Tibial nerve (tissue), 4 donors: ENCODE measurements around the gene RACK1. TPM values are rescaled to one million over a fixed set of nuclear protein-coding genes. Genes with fewer than 3 reads are reported as not detected.
"Not testable (repeated sequence)": the region's sequence is repeated elsewhere in the genome, so short reads cannot be mapped to it uniquely, and the experiment has no call there.

ENCODE experiments used
- DNase-seq, 2 donors: peaks; one replicate each; pipeline ENCODE4 v3.0.0-alpha.2; 2019; ENCODE audit warnings: low spot score in 2 of 2
- H3K27ac ChIP-seq, 4 donors: fragments of 200-600 bp; sonication (generic) in 3 of 4; one replicate each; pipeline ENCODE4 v1.5.1; 2017 to 2019; ENCODE audit warnings: mild to moderate bottlenecking in 1 of 4
- H3K27me3 ChIP-seq, 2 donors: fragments of 200-600 bp; sonication (generic) in 1 of 2; one replicate each; pipeline versions ENCODE4 v1.5.1 to v1.6.0; 2017 to 2019
- H3K36me3 ChIP-seq, 3 donors: fragments of 200-600 bp; sonication (generic); one replicate each; pipeline ENCODE4 v1.5.1; 2018 to 2019
- H3K4me1 ChIP-seq, 4 donors: fragments of 200-600 bp; sonication (generic) in 3 of 4; one replicate each; pipeline ENCODE4 v1.5.1; 2017 to 2019
- H3K4me3 ChIP-seq, 4 donors: fragments of 200-600 bp; sonication (generic) in 3 of 4; one replicate each; pipeline ENCODE4 v1.5.1; 2017 to 2019; ENCODE audit warnings: mild to moderate bottlenecking in 1 of 4, moderate library complexity in 1 of 4
- H3K9me3 ChIP-seq, 4 donors: fragments of 200-600 bp; sonication (generic) in 3 of 4; one replicate each; pipeline ENCODE4 v1.5.1; 2017 to 2019
- EP300 ChIP-seq, 2 donors: sonication (generic); formaldehyde crosslinking; IDR thresholded peaks; one replicate each; pipeline ENCODE4 v1.6.1; 2017; ENCODE audit warnings: antibody characterized with exemption in 2 of 2, mild to moderate bottlenecking in 1 of 2
- POLR2A ChIP-seq, 2 donors: fragments of 450-650 bp; IDR thresholded peaks; one replicate each; pipeline ENCODE4 v1.6.1; 2017; ENCODE audit warnings: antibody characterized with exemption in 2 of 2, mild to moderate bottlenecking in 2 of 2, moderate library complexity in 2 of 2
- WGBS, 2 donors: methylation state at CpG; one replicate each; pipeline ENCODE4 v1.1.5; 2018; 5-methylcytosine and 5-hydroxymethylcytosine counted together
- total RNA-seq, 4 donors: library from RNA; depleted of rRNA; stranded (reverse); fragments of >200 nt; gene quantifications; one replicate each; pipeline ENCODE4 v1.1.0, GENCODE V29; 2016
- TF ChIP-seq, protein P1 (sequence below), 5 experiments: fragments of 200-600 bp in 3 of 5; fragments of 450-650 bp in 2 of 5; sonication (generic) in 3 of 5; IDR thresholded peaks; one replicate each; pipeline ENCODE4 v1.5.1; 2016 to 2019; ENCODE audit warnings: antibody characterized with exemption in 5 of 5, mild to moderate bottlenecking in 3 of 5, moderate library complexity in 2 of 5

The RACK1 gene
- total RNA-seq, 4 donors from 2014 or later: 1,722 to 2,174 (median 1,870) TPM

GRCh38 chr5:181271081-181271480, 27.4 kb upstream of the RACK1 start:
- H3K27ac ChIP-seq: no peak overlapping the region
- H3K4me1 ChIP-seq: no peaks in the 10 kb centered on the region
- H3K9me3 ChIP-seq: no peaks in the 10 kb centered on the region
- no peak overlapping the region for H3K4me3 ChIP-seq
- DNase-seq: peak in 1 of 2 donors; percentile 1
- WGBS, 2 donors: 89 to 91% methylated on average over 3 of the region's 3 CpGs
- no peaks in the 10 kb centered on the region for H3K27me3 ChIP-seq
- peaks cover 0 to 20% (median 0%) of the 10 kb centered on the region in 3 donors for H3K36me3 ChIP-seq
- TF ChIP-seq, protein P1, sequence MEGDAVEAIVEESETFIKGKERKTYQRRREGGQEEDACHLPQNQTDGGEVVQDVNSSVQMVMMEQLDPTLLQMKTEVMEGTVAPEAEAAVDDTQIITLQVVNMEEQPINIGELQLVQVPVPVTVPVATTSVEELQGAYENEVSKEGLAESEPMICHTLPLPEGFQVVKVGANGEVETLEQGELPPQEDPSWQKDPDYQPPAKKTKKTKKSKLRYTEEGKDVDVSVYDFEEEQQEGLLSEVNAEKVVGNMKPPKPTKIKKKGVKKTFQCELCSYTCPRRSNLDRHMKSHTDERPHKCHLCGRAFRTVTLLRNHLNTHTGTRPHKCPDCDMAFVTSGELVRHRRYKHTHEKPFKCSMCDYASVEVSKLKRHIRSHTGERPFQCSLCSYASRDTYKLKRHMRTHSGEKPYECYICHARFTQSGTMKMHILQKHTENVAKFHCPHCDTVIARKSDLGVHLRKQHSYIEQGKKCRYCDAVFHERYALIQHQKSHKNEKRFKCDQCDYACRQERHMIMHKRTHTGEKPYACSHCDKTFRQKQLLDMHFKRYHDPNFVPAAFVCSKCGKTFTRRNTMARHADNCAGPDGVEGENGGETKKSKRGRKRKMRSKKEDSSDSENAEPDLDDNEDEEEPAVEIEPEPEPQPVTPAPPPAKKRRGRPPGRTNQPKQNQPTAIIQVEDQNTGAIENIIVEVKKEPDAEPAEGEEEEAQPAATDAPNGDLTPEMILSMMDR (IDR thresholded peaks at IDR 0.05): no peak
- no peak for TF ChIP-seq EP300 (IDR thresholded peaks at IDR 0.05)
- TF ChIP-seq POLR2A (IDR thresholded peaks at IDR 0.05): no peak

GRCh38 chr5:181267907-181268306, 24.2 kb upstream of the RACK1 start:
- not testable (repeated sequence) for DNase-seq
- H3K36me3 ChIP-seq: peaks cover 0 to 34% (median 0%) of the 10 kb centered on the region in 3 donors
- 73 to 79% methylated on average over 12 of the region's 12 CpGs for WGBS, 2 donors

GRCh38 chr5:181267291-181267904, 23.7 kb upstream of the RACK1 start:
- Histone ChIP-seq H3K4me1 (peaks cover 0 to 15% (median 4%) of the 10 kb centered on the region in 4 donors), H3K36me3 (peaks cover 0 to 29% (median 0%) of the 10 kb centered on the region in 3 donors)
- 56 to 60% methylated on average over 8 of the region's 8 CpGs for whole genome bisulfite sequencing, 2 donors
- DNase-seq, H3K27ac ChIP-seq, H3K4me3 ChIP-seq, H3K9me3 ChIP-seq, H3K27me3 ChIP-seq: not testable (repeated sequence)

More at GRCh38 chr5:181267907-181268306, 24.2 kb upstream of the RACK1 start:
- not testable (repeated sequence) for H3K27ac ChIP-seq, H3K4me3 ChIP-seq, H3K9me3 ChIP-seq, H3K27me3 ChIP-seq
- peaks cover 0 to 10% (median 1%) of the 10 kb centered on the region in 4 donors for H3K4me1 ChIP-seq

DNA sequence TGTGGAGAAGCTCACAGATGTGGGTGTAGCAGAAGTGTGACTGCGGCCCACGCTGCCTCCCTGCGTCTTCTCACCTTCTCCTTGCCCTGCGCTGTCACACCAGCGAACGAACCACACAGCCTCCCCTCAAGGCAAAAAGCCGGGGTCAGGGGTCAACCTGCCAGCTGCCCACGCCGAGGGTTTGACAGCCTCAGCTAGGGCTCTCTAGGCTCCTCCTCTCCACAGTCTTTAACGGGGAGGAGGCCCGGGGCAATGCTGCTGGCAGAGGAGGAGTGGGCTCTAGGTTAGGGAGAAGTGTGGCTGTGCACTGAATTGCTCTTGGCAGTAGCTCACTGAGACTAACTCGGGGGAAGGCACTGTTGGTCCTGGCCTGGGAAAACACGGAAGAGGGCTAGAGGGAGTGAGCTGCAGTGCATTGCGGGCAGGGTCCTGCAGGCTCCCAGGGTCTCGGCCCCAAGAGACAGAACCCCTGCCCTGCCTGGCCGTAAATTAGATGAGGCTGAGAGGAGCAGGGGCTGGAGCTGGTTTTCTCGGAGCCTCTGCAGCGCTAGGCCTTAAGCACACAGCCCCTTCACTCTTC, 21.5 kb upstream of the RACK1 start:
- no peak overlapping the region for H3K4me3 ChIP-seq
- no peaks in the 10 kb centered on the region for H3K27me3 ChIP-seq
- H3K27ac ChIP-seq: no peak overlapping the region
- H3K9me3 ChIP-seq: no peaks in the 10 kb centered on the region
- TF ChIP-seq EP300 (IDR thresholded peaks at IDR 0.05) (no peak), POLR2A (IDR thresholded peaks at IDR 0.05) (no peak)
- TF ChIP-seq, protein P1 (IDR thresholded peaks at IDR 0.05): no peak
- DNase-seq: no peak
- peaks cover 0 to 21% (median 0%) of the 10 kb centered on the region in 3 donors for H3K36me3 ChIP-seq
- H3K4me1 ChIP-seq: peaks cover 0 to 22% (median 6%) of the 10 kb centered on the region in 4 donors
- 48 to 59% methylated on average over 13 to 18 of the region's 18 CpGs for WGBS, 2 donors

GRCh38 chr5:181263633-181264032, 19.9 kb upstream of the RACK1 start:
- H3K9me3 ChIP-seq: no peaks in the 10 kb centered on the region
- no peak for DNase-seq
- H3K4me3 ChIP-seq: no peak overlapping the region
- H3K4me1 ChIP-seq: peaks cover 0 to 37% (median 21%) of the 10 kb centered on the region in 4 donors
- TF ChIP-seq EP300 (IDR thresholded peaks at IDR 0.05) (no peak), POLR2A (IDR thresholded peaks at IDR 0.05) (no peak)
- TF ChIP-seq, protein P1 (IDR thresholded peaks at IDR 0.05): no peak
- 83 to 88% methylated on average over 5 of the region's 5 CpGs for WGBS, 2 donors
- no peaks in the 10 kb centered on the region for H3K27me3 ChIP-seq
- H3K27ac ChIP-seq: no peak overlapping the region
- peaks cover 0 to 21% (median 0%) of the 10 kb centered on the region in 3 donors for H3K36me3 ChIP-seq

- H3K4me1 ChIP-seq: peaks cover 0 to 59% (median 35%) of the 10 kb centered on the region in 4 donors
- H3K9me3 ChIP-seq: no peaks in the 10 kb centered on the region
- TF ChIP-seq POLR2A (IDR thresholded peaks at IDR 0.05): peak in 1 of 2 donors; percentile 5
- peak in 1 of 2 donors; percentile 49 for TF ChIP-seq EP300 (IDR thresholded peaks at IDR 0.05)
- TF ChIP-seq, protein P1 (IDR thresholded peaks at IDR 0.05): no peak
- DNase-seq: peak in 1 of 2 donors; percentile 56
- H3K27ac ChIP-seq: peak overlapping the region; percentile 77 to 100 (median 98)
- H3K36me3 ChIP-seq: peaks cover 0 to 21% (median 0%) of the 10 kb centered on the region in 3 donors
- peak overlapping the region; percentile 55 to 93 (median 82) for H3K4me3 ChIP-seq
- 1 to 2% methylated on average over 8 to 36 of the region's 59 CpGs for WGBS, 2 donors
- H3K27me3 ChIP-seq: no peaks in the 10 kb centered on the region
Observed at GRCh38 chr5:181261320-181262049, 17.8 kb upstream of the RACK1 start.
